Measurements from ENCODE around the gene CHSY1.
A peak's percentile ranks its signal among the peaks of the same experiment; 100 is the strongest.
"Not testable (repeated sequence)": the region's sequence is repeated elsewhere in the genome, so short reads cannot be mapped to it uniquely, and the experiment has no call there.

CHSY1 gene, protein sequence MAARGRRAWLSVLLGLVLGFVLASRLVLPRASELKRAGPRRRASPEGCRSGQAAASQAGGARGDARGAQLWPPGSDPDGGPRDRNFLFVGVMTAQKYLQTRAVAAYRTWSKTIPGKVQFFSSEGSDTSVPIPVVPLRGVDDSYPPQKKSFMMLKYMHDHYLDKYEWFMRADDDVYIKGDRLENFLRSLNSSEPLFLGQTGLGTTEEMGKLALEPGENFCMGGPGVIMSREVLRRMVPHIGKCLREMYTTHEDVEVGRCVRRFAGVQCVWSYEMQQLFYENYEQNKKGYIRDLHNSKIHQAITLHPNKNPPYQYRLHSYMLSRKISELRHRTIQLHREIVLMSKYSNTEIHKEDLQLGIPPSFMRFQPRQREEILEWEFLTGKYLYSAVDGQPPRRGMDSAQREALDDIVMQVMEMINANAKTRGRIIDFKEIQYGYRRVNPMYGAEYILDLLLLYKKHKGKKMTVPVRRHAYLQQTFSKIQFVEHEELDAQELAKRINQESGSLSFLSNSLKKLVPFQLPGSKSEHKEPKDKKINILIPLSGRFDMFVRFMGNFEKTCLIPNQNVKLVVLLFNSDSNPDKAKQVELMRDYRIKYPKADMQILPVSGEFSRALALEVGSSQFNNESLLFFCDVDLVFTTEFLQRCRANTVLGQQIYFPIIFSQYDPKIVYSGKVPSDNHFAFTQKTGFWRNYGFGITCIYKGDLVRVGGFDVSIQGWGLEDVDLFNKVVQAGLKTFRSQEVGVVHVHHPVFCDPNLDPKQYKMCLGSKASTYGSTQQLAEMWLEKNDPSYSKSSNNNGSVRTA

DNA sequence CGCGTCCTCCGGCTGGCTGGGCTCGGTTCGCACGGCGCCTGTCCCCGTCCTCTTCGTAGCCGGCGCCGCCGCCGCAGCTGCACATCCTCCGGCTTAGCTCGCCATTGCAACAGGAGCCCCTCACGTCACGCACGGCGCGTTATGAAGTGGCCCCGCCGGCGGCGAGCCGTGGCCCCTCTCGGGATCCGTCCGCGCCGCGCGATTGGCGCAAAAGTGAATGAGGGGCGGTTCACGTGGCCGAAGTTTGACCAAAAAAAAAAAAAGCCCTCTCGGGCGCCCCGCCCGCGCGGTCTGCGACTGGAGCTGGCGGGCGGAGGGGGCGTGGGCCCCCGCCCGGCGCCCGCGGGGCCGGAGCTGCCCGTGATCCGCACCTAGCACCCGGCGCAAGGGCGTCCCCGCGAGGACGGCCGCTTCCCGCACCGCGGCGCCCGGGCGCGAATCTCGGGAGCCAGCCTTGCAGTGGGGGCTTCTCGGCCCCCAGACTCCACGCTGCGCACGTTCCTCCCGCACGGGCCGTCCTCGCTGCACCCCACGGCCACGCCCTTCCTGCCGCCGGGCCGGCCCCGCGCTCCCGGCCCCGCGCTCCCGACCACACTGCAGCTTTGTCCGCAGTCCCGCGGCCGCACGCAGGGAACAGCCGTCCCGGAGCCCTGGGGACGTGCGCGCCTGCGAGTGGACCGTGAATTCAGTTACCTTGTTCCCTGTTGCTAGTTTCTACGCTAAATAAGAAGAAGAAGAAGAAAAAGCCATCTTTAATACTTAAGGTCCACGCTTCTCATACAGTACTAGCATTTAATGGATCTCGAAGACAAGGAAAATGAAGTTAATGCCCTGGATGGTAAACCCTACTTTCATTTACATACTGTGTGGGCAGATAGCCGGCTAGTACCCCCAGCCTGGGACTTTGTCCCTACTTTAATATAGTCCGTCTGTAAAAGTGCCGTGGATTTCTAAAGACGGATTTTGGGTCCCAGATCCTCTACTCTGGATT, at the start of gene CHSY1:
CHSY1 (minus strand) TSS at position 219 of the 991 bp plus-strand sequence. CDS start 592 bp downstream, outside the sequence.
- DNase-seq (ENCODE audit: low spot score): peak; percentile 81

- DNase-seq (ENCODE audit: low spot score): no peak
Observed at GRCh38 chr15:101296418-101297405, 44.9 kb upstream of the CHSY1 start.

DNA sequence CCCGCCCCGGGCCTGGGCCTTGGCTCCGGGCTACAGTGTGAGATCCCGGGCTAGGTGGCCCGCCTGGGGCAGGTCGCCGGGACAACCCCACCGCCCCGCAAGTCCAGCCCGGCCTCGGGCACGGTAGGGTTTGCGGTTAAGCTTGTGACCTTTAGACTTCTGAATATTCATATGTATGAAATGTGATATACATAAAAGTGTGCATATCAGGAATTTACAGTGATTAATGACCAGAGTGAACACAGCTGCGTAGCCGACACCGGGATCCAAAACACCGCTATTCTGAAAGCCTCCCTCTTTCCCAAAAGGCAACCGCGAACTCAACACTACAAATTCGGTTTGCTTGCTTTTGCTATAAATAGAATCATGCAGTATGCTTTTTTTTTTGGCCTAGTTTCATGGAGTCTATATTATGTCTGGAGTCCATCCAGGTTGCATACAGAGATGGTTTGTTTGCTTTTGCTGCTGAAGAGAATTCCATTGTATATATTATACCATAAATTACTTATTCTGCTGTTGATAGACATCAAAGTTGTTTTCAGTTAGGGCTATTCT, 43.8 kb upstream of the CHSY1 start:
- no peak for DNase-seq (ENCODE audit: low spot score)

DNA sequence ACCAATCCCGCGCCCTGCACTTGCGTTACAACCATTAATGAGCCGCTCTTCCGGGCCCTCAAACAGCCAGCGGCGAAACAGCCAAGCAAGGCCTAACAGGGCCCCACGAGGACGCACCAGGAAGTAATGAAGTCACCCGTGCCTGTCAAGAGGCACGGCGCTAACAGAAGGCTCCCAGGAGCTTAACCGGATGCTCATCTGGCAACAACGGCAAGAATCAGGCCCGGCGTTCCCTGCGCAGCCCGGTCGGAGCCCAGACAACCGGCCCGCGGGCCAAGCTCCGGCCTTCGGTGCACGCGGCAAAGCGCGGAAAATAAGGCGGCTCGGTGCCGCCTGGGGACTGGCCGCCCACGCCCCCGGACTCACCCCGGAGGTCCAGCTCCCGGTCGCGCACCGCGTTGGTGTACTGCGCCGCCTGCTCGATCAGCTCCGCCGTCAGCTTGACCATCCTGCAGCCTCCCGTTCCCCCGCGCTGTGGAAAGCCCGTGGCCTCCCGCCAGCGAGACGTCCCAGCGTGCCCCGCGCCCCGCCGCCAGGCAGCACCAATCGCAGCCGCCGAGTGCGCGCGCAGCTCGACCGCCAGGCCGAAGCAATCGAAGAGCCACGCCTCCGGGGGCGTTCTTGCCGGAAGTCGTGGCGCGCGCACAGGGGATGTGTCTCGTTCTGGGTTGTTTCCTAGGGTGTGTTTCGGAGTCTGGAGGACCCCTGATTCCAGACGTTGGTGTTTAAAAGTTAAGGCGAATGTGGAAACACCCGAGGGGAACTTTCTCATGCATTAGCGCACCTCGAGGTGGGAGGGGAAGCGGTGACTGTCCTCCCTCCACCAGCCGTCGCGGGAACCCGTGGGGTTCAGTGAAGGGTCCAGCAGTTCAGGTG, 43.1 kb upstream of the CHSY1 start, which contains the start of gene SNRPA1:
SNRPA1 (minus strand) TSS at position 518 of the 876 bp plus-strand sequence; CDS start at position 448, 70 bp downstream.
- peak; percentile 94 for DNase-seq (ENCODE audit: low spot score)

- no peak for DNase-seq (ENCODE audit: low spot score)
Observed at GRCh38 chr15:101293122-101293521, 41.3 kb upstream of the CHSY1 start.

- peak; percentile 44 for DNase-seq (ENCODE audit: low spot score)
Observed at GRCh38 chr15:101288905-101289513, 37.2 kb upstream of the CHSY1 start.

DNA sequence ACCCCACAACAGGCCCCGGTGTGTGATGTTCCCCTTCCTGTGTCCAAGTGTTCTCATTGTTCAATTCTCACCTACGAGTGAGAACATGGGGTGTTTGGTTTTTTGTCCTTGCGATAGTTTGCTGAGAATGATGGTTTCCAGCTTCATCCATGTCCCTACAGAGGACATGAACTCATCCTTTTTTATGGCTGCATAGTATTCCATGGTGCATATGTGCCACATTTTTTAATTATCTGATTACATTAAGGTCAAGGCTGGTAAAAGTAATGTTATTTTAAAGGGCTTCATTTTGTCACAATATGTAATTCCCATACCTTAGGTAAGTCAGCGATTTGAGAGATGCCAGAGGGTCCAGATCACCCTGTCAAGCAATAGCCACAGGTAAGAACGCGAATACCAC, 35.5 kb upstream of the CHSY1 start:
- DNase-seq (ENCODE audit: low spot score): not testable (repeated sequence)

- DNase-seq (ENCODE audit: low spot score): no peak
Observed at GRCh38 chr15:101286471-101287114, 34.7 kb upstream of the CHSY1 start.

- DNase-seq (ENCODE audit: low spot score): no peak
Observed at GRCh38 chr15:101283931-101284330, 32.1 kb upstream of the CHSY1 start.

GRCh38 chr15:101280007-101280406, 28.2 kb upstream of the CHSY1 start:
- DNase-seq (ENCODE audit: low spot score): no peak

GRCh38 chr15:101277943-101278564, 26.2 kb upstream of the CHSY1 start:
- no peak for DNase-seq (ENCODE audit: low spot score)

DNA sequence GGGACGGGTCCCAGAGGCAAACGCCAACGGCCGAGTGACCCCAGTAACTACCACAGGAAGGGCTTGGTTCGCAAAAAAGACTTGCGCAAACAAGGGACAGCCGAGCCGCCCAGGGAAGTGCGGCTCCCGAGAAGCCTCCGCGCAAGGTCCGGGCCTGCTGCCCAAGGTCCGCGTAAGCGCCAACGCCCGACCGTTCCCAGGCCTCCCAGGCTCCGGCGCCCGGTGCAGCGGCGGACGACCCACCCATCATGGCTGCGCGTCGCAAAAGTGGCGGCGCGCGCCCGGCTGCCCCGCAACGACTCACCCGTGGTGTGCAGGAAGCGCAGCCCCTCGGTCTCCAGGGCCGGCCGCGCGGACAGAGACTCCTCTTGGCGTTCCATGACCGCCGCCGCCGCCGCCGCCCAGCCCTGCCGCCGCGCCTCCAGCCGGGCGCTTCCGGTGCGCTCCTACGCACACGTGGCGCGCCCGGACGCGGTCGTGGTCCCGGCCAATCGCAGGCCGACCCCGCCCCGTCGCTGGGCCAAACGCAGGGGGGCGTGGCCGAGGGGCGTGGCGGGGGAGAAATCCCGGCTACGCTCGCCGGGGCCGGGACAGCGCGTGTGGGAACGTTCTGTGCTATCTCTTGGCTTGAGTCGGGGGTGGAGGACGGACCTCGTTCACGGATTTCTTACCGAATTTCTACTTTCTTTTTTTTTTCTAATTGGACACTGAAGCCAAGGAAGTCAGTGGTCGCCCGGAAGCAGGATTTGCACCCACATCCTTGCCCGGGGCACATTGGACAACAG, 25.4 kb upstream of the CHSY1 start, which contains the start of gene SELENOS:
SELENOS (minus strand) TSS at position 448 of the 785 bp plus-strand sequence; CDS start at position 380, 68 bp downstream.
- DNase-seq (ENCODE audit: low spot score): peak; percentile 81

- DNase-seq (ENCODE audit: low spot score): no peak
Observed at GRCh38 chr15:101276501-101277037, 24.7 kb upstream of the CHSY1 start.

GRCh38 chr15:101275018-101275417, 23.2 kb upstream of the CHSY1 start:
- no peak for DNase-seq (ENCODE audit: low spot score)

GRCh38 chr15:101273534-101273933, 21.7 kb upstream of the CHSY1 start:
- DNase-seq (ENCODE audit: low spot score): no peak

DNA sequence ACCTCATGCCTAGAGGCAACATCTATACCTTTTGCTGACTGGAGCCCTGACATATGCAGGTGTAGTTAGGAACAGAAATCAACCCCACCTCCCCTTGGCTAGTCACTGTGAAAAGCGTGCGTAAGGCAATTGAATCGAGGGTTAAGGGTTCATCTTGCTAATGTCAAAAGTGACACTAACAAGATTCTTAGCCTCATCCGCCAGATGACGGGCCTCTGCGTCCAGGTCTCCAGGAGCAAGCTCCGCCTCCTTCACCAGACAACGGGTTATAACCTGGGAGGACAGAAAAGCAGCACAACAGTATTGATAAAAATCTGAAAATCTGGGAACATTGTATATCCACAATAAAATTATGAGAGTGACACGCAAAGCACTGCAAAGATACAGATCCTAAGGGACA, 20.7 kb upstream of the CHSY1 start:
- DNase-seq (ENCODE audit: low spot score): no peak
